NT2/D1 (cell line): ENCODE data around the gene SLC30A10.
"Not testable (repeated sequence)": the region's sequence is repeated elsewhere in the genome, so short reads cannot be mapped to it uniquely, and the experiment has no call there.

ENCODE experiments used
- DNase-seq: peaks from one replicate; pipeline ENCODE4 v3.0.0-alpha.2; 2011; ENCODE audit warnings: low read depth, low spot score
- H3K27me3 ChIP-seq: 2 replicates; pipeline ENCODE4 v1.6.0; 2011; ENCODE audit warnings: mild to moderate bottlenecking; ENCODE audit not compliant: insufficient read length, insufficient read depth
- H3K36me3 ChIP-seq: 2 replicates; pipeline ENCODE4 v1.6.1; 2011; ENCODE audit warnings: mild to moderate bottlenecking, low read length, mixed read lengths; ENCODE audit not compliant: insufficient read depth, insufficient read length
- H3K4me1 ChIP-seq: 2 replicates; pipeline ENCODE4 v1.5.1; 2011; ENCODE audit not compliant: insufficient read depth, insufficient read length
- H3K4me3 ChIP-seq: 2 replicates; pipeline ENCODE4 v1.5.1; 2011; ENCODE audit warnings: low read depth; ENCODE audit not compliant: insufficient read length
- H3K9ac ChIP-seq: 2 replicates; pipeline ENCODE4 v1.6.0; 2011; ENCODE audit warnings: low read depth; ENCODE audit not compliant: insufficient read length
- H3K9me3 ChIP-seq: 2 replicates; pipeline ENCODE4 v1.5.1; 2011; ENCODE audit warnings: mild to moderate bottlenecking, low read length; ENCODE audit not compliant: insufficient read depth
- SUZ12 ChIP-seq: IDR thresholded peaks from 2 replicates; pipeline ENCODE4 v1.6.1; 2011; ENCODE audit not compliant: insufficient read length, insufficient read depth; ENCODE audit errors: extremely low read depth
- YY1 ChIP-seq: IDR thresholded peaks from 2 replicates; pipeline ENCODE4 v1.6.1; 2011; ENCODE audit not compliant: insufficient read length, insufficient read depth
- ZNF274 ChIP-seq: IDR thresholded peaks from 2 replicates; pipeline ENCODE4 v1.6.1; 2011; ENCODE audit warnings: mild to moderate bottlenecking, low read depth, low read length

Gene SLC30A10

GRCh38 chr1:219875860-219876259 lies 52.5 kb downstream of the SLC30A10 start:
- TF ChIP-seq SUZ12: no peak
- no peak for TF ChIP-seq YY1
- TF ChIP-seq ZNF274: no peak
- no peaks in the 10 kb centered on the region for H3K27me3 ChIP-seq
- no peak overlapping the region for H3K9ac ChIP-seq
- H3K9me3 ChIP-seq: no peaks in the 10 kb centered on the region
- H3K4me1 ChIP-seq: no peaks in the 10 kb centered on the region
- no peak for DNase-seq
- no peak overlapping the region for H3K4me3 ChIP-seq
- no peaks in the 10 kb centered on the region for H3K36me3 ChIP-seq

- H3K9me3 ChIP-seq, H3K9ac ChIP-seq, DNase-seq, H3K4me3 ChIP-seq, H3K27me3 ChIP-seq, H3K4me1 ChIP-seq, H3K36me3 ChIP-seq: not testable (repeated sequence)
Measured at GRCh38 chr1:219872538-219872937, 55.8 kb downstream of the SLC30A10 start.

GRCh38 chr1:219871427-219872057 lies 56.8 kb downstream of the SLC30A10 start:
- no peaks in the 10 kb centered on the region for H3K27me3 ChIP-seq
- no peaks in the 10 kb centered on the region for H3K36me3 ChIP-seq
- TF ChIP-seq ZNF274: no peak
- no peak for TF ChIP-seq YY1
- no peak for TF ChIP-seq SUZ12
- H3K9ac ChIP-seq: no peak overlapping the region
- no peaks in the 10 kb centered on the region for H3K9me3 ChIP-seq
- no peak overlapping the region for H3K4me3 ChIP-seq
- H3K4me1 ChIP-seq: no peaks in the 10 kb centered on the region
- DNase-seq: no peak

- not testable (repeated sequence) for H3K27me3 ChIP-seq, H3K4me3 ChIP-seq, H3K9me3 ChIP-seq, DNase-seq, H3K4me1 ChIP-seq, H3K9ac ChIP-seq, H3K36me3 ChIP-seq
Measured at GRCh38 chr1:219868615-219869014, 59.7 kb downstream of the SLC30A10 start.
